ENCODE data around the gene LIN7B.

- TF ChIP-seq MAX (IDR thresholded peaks at IDR 0.05): no peak
- TF ChIP-seq KDM1A (IDR thresholded peaks at IDR 0.05; ENCODE audit: borderline replicate concordance, low read length): no peak
- TF ChIP-seq CTCF (IDR thresholded peaks at IDR 0.05; ENCODE audit: control extremely low read depth in 1 of 3, insufficient read depth in 1 of 3, low read depth in 1 of 3, low read length in 3 of 3): no peak
- TF ChIP-seq MAFK (IDR thresholded peaks at IDR 0.05; ENCODE audit: low read depth, low read length): no peak
Measured at GRCh38 chr19:49160450-49161189, 46.5 kb downstream of the LIN7B start.
